Keratinocyte (primary cell): ENCODE results near the gene GDF2. TPM values are rescaled to one million over a fixed set of nuclear protein-coding genes. Genes with fewer than 3 reads are reported as not detected.

Experiments
- DNase-seq: peaks from one replicate; pipeline ENCODE4 v3.0.0-alpha.2; 2011; ENCODE audit warnings: low read depth, missing footprints, low spot score
- FAIRE-seq: peaks from 2 replicates; lab custom pipeline; 2011; peaks lifted over from hg19 to GRCh38; lab: Jason Lieb, UNC
- H2AFZ ChIP-seq: 2 replicates; pipeline ENCODE4 v1.6.0; 2012; ENCODE audit warnings: low read length, control low read depth, inconsistent platforms; ENCODE audit not compliant: control insufficient read depth
- H3K27ac ChIP-seq: 2 replicates; pipeline ENCODE4 v1.5.1; 2011; ENCODE audit warnings: low read length; ENCODE audit not compliant: control insufficient read depth, insufficient read depth
- H3K27me3 ChIP-seq: 3 replicates; pipeline ENCODE4 v1.6.0; 2011; ENCODE audit warnings: low read length; ENCODE audit not compliant: control insufficient read depth, insufficient read depth; ENCODE audit errors: extremely low read depth
- H3K36me3 ChIP-seq, 2 experiments: 2 replicates in 1 of 2; 3 replicates in 1 of 2; pipeline ENCODE4 v1.5.1; 2011; ENCODE audit warnings: low read length in 2 of 2, mild to moderate bottlenecking in 1 of 2; ENCODE audit not compliant: control insufficient read depth in 2 of 2, insufficient read depth in 2 of 2; ENCODE audit errors: extremely low read depth in 1 of 2
- H3K4me1 ChIP-seq: 3 replicates; pipeline ENCODE4 v1.5.1; 2011; ENCODE audit warnings: low read length; ENCODE audit not compliant: control insufficient read depth, insufficient read depth; ENCODE audit errors: extremely low read depth
- H3K4me2 ChIP-seq: 3 replicates; pipeline ENCODE4 v1.6.0; 2011; ENCODE audit warnings: low read depth, low read length; ENCODE audit not compliant: control insufficient read depth, insufficient read depth; ENCODE audit errors: extremely low read depth
- H3K4me3 ChIP-seq, 3 experiments: fragments of 200-600 bp in 1 of 3; sonication (generic) in 1 of 3; 2 replicates in 2 of 3; 3 replicates in 1 of 3; pipeline ENCODE4 v1.5.1; 2011 to 2016; ENCODE audit warnings: low read length in 3 of 3, mild to moderate bottlenecking in 3 of 3, control low read depth in 2 of 3, inconsistent platforms in 1 of 3, low read depth in 1 of 3, mixed read lengths in 1 of 3, mixed run types in 1 of 3, moderate library complexity in 1 of 3; ENCODE audit not compliant: control insufficient read depth in 2 of 3, insufficient read depth in 2 of 3; ENCODE audit errors: extremely low read depth in 1 of 3
- H3K79me2 ChIP-seq: 2 replicates; pipeline ENCODE4 v1.6.0; 2012; ENCODE audit warnings: low read length; ENCODE audit not compliant: control insufficient read depth, insufficient read depth
- H3K9ac ChIP-seq: 3 replicates; pipeline ENCODE4 v1.6.0; 2011; ENCODE audit warnings: low read length; ENCODE audit not compliant: control insufficient read depth, insufficient read depth; ENCODE audit errors: extremely low read depth
- H3K9me1 ChIP-seq: 3 replicates; pipeline ENCODE4 v1.6.0; 2011; ENCODE audit warnings: low read length; ENCODE audit not compliant: control insufficient read depth, insufficient read depth; ENCODE audit errors: extremely low read depth
- H3K9me3 ChIP-seq: 2 replicates; pipeline ENCODE4 v1.5.1; 2012; ENCODE audit warnings: low read depth, low read length; ENCODE audit not compliant: control insufficient read depth
- H4K20me1 ChIP-seq: 3 replicates; pipeline ENCODE4 v1.6.0; 2011; ENCODE audit warnings: low read length; ENCODE audit not compliant: control insufficient read depth, insufficient read depth; ENCODE audit errors: extremely low read depth
- CTCF ChIP-seq, 3 experiments: IDR thresholded peaks in 1 of 3; conservative IDR thresholded peaks in 1 of 3; optimal IDR thresholded peaks in 1 of 3; 2 replicates in 2 of 3; 3 replicates in 1 of 3; pipeline versions ENCODE3 to v1.5.1; 2011; ENCODE audit warnings: low read length in 3 of 3, mild to moderate bottlenecking in 3 of 3, moderate library complexity in 2 of 3, control low read depth in 1 of 3, inconsistent platforms in 1 of 3; ENCODE audit not compliant: insufficient read depth in 2 of 3; ENCODE audit errors: extremely low read depth in 1 of 3
- EZH2 ChIP-seq: IDR thresholded peaks from one replicate; pipeline ENCODE4 v1.6.1; 2012; ENCODE audit warnings: inconsistent platforms, mild to moderate bottlenecking, low read length, moderate library complexity
- dilution Hi-C: fragments of 300-500 bp; cut with MboI; formaldehyde crosslinking; loops from one replicate; pipeline ENCODE4 v1.7.0; 2020; ENCODE audit warnings: low sequenced_read_pairs; ENCODE audit not compliant: extremely low pct_ligation_motif_present
- polyA plus RNA-seq, 5 experiments: library from polyadenylated mRNA; depleted of rRNA in 3 of 5; stranded (reverse) in 3 of 5; stranded (forward) in 1 of 5; unstranded in 1 of 5; fragments of >200 nt; gene quantifications; 1 replicate in 1 of 5; 2 replicates in 3 of 5; 3 replicates in 1 of 5; pipeline versions ENCODE4 v1.2.1 to v1.2.3, GENCODE V29; 2011 to 2012; ENCODE audit warnings: missing spikeins in 2 of 5, low read depth in 1 of 5, low replicate concordance in 1 of 5

GDF2 gene
- polyA plus RNA-seq, 1 donor (not counting 4 experiments of a cell fraction or from before 2014, with no cell fraction given): not detected

DNA sequence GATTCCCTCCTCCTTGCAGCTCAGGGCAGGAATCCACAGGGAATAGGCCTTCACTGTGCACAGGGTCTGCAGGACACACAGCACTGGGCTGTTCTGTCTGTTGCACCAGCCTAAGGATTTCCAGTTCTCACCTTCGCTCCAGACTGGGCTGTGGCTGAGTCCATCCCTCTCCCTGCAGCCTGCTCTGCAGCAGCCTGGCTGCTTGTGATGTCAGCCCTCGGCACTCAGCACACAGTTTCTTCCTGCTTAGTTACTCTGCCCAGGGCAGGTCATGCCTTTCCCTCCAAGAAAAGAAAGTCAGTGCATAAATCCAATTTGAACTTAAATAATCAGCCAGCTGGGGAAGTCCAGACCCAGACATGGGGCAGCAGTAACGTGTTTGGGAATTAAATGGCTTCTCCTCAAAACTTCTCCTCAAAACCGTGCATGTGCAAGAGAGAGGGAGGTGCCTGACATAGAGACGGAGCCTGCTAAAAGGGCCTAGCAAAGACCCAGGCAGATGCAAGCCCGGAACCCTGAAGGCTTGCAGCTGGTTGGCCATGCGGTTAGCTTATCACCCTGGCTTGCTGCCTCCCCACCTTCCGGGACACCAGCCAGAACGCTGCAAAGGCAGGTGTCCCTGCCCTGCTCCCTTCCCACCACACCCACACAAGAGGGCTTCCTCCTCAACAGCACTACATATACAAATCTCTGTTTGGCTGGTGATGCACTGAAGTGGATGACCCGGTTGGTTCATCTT, 10.9 kb upstream of the GDF2 start:
- no peak for DNase-seq
- dilution Hi-C loops: no loop called here
- Histone ChIP-seq H3K27ac (no peak overlapping the region), H3K9ac (no peak overlapping the region), H3K4me3 (no peak overlapping the region), H4K20me1 (no peaks in the 10 kb centered on the region), H3K9me1 (no peaks in the 10 kb centered on the region), H3K27me3 (peaks cover 13% of the 10 kb centered on the region), H3K4me1 (peaks cover 5% of the 10 kb centered on the region), H3K36me3 (no peaks in the 10 kb centered on the region), H3K79me2 (no peaks in the 10 kb centered on the region), H3K4me2 (no peak overlapping the region), H2AFZ (no peak overlapping the region), H3K9me3 (no peaks in the 10 kb centered on the region)
- no peak for FAIRE-seq
- TF ChIP-seq EZH2 (no peak), CTCF (optimal IDR thresholded peaks at IDR 0.05 in 1 of 3, IDR thresholded peaks at IDR 0.05 in 1 of 3, conservative IDR thresholded peaks at IDR 0.05 in 1 of 3; ENCODE audit: extremely low read depth in 1 of 3, insufficient read depth in 2 of 3, low read length in 3 of 3) (no peak)

GRCh38 chr10:47311932-47312662, 10.2 kb upstream of the GDF2 start:
- TF ChIP-seq EZH2: no peak
- peak; percentile 77 to 92 (median 88) for TF ChIP-seq CTCF (optimal IDR thresholded peaks at IDR 0.05 in 1 of 3, IDR thresholded peaks at IDR 0.05 in 1 of 3, conservative IDR thresholded peaks at IDR 0.05 in 1 of 3; ENCODE audit: extremely low read depth in 1 of 3, insufficient read depth in 2 of 3, low read length in 3 of 3)
- no peaks in the 10 kb centered on the region for H3K79me2 ChIP-seq
- H3K27me3 ChIP-seq: peaks cover 9% of the 10 kb centered on the region
- no peak overlapping the region for H3K27ac ChIP-seq
- no peaks in the 10 kb centered on the region for H3K36me3 ChIP-seq
- dilution Hi-C loops: no loop called here
- no peaks in the 10 kb centered on the region for H3K9me1 ChIP-seq
- H3K4me2 ChIP-seq: no peak overlapping the region
- no peak overlapping the region for H3K9ac ChIP-seq
- no peak for FAIRE-seq
- H3K4me3 ChIP-seq: no peak overlapping the region
- H3K9me3 ChIP-seq: no peaks in the 10 kb centered on the region
- H4K20me1 ChIP-seq: no peaks in the 10 kb centered on the region
- H3K4me1 ChIP-seq: peaks cover 5% of the 10 kb centered on the region
- no peak for DNase-seq
- no peak overlapping the region for H2AFZ ChIP-seq
